ENCODE measurements around the gene RBMY1F. TPM values are rescaled to one million over a fixed set of nuclear protein-coding genes. Genes with fewer than 3 reads are reported as not detected.

Gene RBMY1F
- not detected in 2 replicates for total RNA-seq

DNA sequence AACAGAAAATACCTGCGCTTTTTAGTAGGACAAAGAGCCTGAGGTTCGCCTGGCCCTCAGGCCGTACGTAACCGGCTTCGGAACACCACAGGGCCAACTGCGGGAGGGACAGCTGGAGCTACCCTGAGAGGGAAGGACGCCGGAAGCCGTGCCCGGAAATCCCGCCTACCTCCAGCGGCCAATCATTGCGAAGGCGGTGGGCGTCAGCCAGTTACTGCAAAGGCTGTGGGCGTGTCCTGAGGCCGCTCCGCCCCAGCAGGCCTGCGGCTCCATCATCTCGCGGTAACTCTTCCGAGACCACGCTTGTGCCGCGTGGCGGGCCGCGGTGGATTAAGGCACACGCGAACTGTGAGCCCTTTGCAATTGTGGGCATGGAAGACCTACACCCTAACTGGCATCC, at the start of gene RBMY1F:
Gene RBMY1F (minus strand): TSS at position 101 of the 400 bp plus-strand sequence. CDS start 1,954 bp downstream, outside the sequence.

Other genes with a start within 250 kb of the RBMY1F start
- not detected in 2 replicates for gene RBMY1J, start 220.5 kb upstream of the RBMY1F start, total RNA-seq